ENCODE measurements around the gene AGBL4.
A peak's percentile ranks its signal among the peaks of the same experiment; 100 is the strongest.
"Not testable (repeated sequence)": the region's sequence is repeated elsewhere in the genome, so short reads cannot be mapped to it uniquely, and the experiment has no call there.

AGBL4 gene

DNA sequence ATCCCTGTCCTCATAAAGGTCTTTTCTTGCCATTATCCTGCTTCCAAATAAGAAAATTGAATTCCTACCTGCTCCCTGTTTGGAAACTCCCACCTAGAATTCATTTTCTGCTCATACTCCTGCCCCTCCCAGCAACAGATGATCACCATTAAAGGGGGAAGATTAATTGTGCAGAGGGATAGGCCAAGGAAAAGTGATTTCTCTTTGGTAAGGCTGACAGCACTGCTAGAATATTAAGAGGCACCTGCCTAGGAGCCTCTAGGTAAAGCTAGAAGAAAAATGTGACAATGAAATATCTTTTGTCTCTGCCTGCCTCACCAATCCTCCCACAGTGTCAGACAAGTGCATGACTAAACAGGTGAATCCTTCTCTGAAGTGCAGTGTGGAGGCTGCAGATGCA, 1474.8 kb downstream of the AGBL4 start:
- no peak for DNase-seq (ENCODE audit: low read depth in 3 of 3)

DNA sequence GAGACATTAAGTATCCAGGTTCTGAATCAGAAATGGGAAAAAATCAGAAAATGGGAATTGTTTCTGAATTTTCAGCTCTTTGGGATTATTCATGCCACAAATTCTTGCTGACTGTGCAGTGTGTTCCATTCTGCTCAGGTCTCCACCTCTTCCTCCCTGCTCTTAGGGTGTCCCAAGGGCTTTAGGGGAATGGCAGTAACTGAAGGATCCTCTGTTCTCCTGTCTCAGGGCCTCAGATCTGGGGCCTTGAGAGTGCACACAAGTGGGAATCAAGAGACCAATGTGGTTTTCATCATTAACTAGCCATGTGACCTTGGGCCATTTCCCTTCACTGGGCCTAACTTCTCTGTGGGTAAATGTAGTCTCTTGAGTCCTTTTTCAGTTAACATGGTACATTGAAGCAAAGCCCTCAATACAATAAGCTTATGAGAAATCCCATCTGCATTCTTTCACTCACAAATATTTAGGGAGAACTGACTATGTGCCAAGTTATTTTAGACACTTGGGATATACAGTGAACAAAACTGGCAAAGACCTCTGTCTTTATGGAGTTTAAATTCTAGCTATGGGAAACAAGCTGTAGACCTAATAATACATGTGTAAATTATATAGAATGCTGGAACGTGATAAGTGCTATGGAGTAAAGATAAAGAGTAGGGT, 1476.1 kb downstream of the AGBL4 start:
- no peak for DNase-seq (ENCODE audit: low read depth in 3 of 3)

DNA sequence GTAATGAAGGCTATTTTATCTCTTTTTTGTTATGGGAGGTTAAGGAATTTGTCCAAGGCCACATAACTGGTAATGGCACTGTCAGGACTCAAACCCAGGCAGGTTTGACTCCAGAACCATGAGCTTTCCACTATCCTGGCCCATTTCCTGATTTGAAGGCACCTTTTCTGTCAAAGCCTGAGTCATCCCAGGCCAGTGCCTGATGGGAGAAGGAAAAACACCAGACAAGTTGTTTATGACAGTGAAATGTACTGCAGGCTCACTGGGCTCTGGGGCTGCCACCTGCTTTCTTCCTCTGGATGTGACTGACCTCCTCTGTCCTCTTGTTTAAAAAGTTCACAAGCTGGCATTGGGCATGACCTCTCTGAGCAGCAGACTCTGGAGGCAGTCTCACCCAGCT, 1479.9 kb downstream of the AGBL4 start:
- DNase-seq (ENCODE audit: low read depth in 3 of 3), result no peak

DNA sequence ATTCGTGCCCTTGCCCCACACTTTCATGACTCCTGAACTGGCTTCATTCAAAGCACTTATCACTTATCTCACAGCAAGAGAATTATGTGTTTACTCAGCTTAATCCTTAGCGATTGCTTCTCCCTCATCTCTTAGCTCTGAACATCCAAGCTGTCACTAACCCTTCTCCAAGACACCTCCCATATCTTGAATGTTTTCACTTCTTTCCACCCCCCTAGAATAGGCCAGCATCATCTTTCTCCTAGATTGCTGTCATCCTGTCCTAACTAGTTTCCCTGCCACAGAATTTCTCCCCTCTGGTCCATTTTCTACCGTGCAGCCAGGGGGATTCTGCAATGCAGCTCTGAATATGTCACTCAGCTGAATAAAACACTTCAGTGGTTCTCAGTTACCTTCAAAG, 1483.2 kb downstream of the AGBL4 start:
- DNase-seq (ENCODE audit: low read depth in 3 of 3), result no peak

DNA sequence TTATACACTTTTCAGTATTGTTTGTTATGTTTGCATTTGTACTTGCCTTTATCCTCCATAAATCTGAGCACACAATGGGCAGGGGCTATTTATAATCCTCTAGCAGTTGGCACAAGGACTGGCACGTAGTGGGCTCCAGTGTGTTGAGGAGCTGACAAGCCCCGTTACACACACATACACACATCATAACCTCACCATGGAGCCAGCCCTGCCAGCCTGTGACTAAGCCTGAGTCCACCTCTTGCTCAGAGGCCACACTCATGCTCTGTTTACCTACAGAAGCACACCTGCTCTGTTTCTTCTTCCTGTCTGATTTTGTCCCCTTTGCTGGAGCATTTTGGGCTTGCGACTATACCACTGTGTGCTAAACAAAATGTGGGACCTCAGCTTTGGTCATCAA, 1487.3 kb downstream of the AGBL4 start:
- no peak for DNase-seq (ENCODE audit: low read depth in 3 of 3)

DNA sequence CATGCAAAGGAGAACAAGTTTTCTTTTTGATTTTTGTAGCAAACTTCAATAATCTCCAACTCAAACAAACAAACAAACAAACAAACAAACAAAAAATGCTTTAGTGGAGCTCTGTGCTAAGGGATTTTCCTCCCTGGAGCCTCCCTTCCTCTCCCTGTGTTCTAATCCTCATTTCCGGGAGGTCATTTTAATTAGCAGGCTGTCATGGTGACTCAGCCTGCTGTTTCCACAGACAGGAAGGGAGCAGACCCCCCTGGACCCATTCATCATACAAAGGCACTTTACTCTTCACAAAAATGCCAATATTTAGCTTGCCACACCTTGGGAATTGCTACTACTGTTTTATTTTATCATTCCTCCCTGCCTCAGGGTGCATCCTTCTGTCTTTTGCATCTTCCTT, 1490.8 kb downstream of the AGBL4 start:
- DNase-seq (ENCODE audit: low read depth in 3 of 3), result no peak

DNA sequence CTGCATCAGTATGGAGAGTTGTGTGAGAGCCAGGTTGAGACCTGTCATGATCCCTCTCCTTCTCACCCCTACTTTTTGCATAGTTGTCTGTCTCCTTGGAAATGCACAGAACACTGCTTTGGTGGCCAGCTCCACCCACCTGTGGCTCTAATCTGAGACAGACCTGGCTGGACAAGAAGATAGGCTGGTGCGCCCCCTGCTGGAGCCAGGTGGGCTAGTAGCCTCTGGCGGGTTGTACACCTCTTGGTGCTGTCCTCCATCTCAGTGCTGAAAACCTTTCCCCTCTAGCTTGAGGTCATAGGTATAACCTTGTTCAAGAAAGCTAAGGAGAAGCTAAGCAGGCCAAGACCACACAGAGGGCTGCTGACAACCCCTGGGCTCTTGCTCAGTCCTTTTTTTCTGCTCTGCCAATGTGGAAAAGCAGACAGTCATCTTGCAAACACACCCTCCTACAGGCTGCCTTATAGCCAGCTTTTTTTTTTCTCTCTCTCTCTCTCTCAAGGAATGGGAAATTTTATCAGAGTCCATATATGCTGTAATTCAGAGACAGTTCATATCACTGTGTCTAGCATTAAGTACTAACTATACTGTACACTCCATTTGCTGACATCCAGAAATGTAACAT, 1492.9 kb downstream of the AGBL4 start:
- DNase-seq (ENCODE audit: low read depth in 3 of 3), result peak in 1 of 3 experiments; percentile 35

DNA sequence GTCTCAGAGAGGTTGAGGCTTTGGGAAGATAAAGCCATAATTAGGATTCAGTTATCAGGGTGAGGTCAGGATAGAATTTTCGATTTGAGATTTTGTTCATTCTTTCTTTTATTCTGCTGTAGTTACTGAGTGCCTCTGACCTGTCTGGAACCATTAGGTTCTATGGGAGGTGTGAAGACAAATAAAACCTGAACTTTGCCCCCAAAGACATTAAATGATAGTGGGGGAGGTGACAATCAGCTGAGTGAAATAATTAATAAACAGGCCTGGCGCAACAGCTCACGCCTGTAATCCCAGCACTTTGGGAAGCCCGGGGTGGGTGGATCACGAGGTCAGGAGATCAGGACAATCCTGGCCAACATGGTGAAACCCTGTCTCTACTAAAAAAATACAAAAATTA, 1496.7 kb downstream of the AGBL4 start:
- DNase-seq (ENCODE audit: low read depth in 3 of 3), result no peak

DNA sequence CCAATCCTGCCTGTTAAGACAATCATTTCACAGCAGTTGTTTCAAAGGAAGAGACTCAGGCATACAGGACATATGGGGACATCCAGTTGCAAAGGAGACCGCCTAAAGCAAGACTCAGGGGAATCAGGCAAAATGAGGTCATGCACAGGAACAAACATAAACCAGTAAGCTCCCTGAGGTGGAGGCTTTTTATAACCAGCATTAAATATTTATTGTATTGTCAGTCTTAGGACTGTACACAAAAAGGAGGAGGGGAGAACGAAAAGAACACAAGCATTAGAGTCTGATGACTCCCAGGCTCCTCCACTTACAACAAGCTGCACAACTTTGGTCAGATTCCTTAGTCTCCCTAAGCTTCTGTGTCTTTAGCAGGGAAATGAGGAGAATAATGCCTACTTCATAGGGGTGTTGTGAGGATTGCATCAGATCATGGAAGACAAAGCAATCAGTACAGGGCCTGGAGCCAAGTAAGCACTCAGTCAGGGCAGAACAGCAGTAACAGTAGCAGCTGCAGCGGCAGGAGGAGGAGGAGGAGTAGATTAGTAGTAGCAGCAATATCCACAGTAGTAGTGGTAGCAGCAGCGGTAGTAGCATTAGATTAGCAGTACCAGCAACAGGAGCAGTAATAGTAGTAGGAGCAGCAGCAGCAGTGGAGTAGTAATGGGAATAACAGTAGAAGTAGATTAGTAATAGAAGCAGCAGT, 1497.6 kb downstream of the AGBL4 start:
- DNase-seq (ENCODE audit: low read depth in 3 of 3), result no peak

DNA sequence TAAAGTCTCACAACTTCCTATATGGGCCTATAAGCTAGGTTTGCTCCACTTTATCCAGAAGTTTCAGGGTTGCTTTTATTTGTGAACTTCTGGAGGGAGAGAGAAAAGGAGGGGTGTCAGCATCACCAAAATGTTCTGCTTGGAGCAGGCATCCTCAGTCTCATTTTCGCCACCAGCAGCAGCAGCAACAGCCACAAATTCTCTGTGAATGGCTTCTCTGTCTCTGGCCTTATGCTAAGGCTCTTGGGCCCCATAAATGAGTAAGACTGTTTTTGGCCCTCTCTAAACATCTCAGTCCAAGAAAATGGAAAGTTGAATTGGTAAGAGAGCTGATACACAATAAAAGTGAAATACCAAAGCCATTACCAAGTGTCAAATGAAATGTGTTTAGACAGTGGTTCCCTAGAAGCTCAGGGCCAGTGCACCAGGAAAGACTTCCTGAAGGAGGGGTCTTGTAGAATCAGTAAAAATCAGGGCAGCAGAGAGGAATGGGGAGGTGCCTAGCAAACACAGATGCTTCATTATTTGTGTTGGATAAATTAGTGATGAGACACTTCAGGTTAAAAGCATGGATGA, 1498.8 kb downstream of the AGBL4 start:
- DNase-seq (ENCODE audit: low read depth in 3 of 3), result no peak

DNA sequence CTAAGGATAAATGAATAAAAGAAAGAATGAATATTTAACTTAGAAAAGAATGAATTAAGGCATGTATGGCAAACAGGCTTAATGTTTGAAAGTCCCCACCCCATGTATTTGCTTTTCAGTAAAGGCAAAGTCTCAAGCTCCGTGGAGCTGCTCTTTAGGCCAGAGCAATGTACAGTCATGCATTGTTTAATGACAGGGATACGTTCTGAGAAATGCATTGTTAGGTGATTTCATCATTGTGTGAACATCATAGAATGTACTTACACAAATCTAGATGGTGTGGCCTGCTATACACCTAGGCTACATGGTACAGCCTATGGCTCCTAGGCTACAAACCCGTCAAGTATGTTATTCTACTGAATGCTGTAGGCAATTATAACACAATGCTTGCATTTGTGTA, 1500.2 kb downstream of the AGBL4 start:
- no peak for DNase-seq (ENCODE audit: low read depth in 3 of 3)

DNA sequence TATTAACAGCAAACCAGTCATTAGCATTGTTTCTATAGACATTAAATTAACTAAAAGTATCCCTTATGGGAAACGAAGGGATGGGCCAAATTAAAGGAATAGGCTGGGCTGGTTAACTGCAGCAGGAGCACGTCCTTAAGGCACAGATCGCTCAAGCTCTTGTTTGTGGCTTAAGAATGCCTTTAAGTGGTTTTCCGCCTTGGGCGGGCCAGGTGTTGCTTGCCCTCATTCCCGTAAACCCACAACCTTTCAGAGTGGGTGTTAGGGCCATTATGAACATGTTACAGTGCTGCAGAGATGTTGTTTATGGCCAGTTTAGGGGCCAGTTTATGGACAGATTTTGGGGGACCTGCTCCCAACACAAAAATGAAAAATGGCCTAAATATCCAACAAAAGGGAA, 1503.9 kb downstream of the AGBL4 start:
- DNase-seq (ENCODE audit: low read depth in 3 of 3), result not testable (repeated sequence)

DNA sequence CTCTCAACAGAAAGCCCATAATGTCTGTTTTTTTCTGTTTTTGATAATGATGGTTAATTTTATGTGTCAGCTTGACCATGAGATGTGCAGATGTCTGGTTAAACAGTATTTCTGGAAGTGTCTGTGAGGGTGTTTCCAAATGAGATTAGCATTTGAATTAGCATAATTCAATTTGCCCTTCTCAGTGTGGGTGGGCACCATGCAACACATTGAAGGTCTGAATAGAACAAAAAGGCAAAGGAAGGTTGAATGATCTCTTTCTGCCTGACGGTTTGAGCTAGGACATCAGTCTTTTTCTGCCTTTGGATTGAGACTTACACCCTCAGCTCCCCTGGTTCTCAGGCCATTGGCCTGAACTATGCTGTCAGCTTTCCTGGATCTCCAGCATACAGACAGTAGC, 1516.9 kb downstream of the AGBL4 start:
- no peak for DNase-seq (ENCODE audit: low read depth in 3 of 3)

DNA sequence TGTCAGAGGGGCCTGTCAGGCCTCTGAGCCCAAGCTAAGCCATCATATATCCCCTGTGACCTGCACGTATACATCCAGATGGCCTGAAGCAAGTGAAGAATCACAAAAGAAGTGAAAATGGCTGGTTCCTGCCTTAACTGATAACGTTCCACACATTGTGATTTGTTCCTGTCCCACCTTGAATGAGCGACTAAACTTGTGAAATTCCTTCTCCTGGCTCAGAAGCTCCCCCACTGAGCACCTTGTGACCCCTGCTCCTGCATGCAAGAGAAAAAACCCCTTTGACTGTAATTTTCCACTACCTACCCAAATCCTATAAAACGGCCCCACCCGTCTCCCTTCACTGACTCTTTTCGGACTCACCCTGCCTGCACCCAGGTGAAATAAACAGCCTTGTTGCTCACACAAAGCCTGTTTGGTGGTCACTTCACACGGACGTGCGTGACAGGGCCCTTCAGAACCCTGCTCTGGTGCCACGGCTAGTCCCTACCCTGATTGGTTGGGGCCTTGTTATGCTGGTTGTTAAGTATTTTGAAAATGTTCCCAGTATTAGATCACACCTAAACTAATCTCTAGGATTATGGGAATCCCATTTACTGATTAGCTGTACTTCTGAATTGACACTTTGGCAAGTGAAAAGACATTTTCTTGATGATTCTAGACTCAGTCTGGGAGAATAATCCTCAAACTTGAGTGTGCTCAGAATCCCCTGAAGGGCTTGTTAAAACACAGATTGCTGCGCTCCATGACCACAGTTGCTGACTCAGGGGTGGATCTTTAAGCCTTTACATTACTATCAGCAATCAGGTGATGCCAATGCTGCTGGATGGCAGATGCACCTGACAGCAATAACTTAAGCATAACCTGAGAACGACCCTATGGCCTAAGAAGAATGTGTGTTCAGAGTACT, 1523.0 kb downstream of the AGBL4 start:
- DNase-seq (ENCODE audit: low read depth in 3 of 3), result no peak

DNA sequence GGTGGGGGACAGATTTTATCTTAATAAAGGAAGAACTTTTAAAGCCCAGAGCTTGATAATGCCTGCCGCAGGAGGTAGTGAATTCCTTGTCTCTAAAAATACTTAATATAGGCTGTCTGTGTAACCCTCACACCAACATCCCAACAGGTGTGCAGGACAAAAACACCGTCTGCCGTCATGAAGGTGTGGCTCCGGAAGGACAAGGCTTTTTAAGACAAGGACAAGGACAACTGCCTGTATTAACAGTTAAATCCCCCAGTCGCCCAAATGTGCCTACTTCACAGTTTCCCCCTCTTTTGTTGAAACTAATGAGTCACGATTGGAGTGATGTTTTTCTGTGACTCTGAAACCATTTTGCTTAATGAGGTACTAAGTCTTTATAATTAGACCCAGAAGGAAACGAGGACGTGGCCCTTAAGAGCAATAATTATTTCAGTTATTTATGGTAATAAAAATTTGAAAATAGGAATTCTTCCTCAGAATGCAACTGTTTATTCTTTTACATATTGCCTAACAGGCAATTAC, 1524.5 kb downstream of the AGBL4 start:
- no peak for DNase-seq (ENCODE audit: low read depth in 3 of 3)

DNA sequence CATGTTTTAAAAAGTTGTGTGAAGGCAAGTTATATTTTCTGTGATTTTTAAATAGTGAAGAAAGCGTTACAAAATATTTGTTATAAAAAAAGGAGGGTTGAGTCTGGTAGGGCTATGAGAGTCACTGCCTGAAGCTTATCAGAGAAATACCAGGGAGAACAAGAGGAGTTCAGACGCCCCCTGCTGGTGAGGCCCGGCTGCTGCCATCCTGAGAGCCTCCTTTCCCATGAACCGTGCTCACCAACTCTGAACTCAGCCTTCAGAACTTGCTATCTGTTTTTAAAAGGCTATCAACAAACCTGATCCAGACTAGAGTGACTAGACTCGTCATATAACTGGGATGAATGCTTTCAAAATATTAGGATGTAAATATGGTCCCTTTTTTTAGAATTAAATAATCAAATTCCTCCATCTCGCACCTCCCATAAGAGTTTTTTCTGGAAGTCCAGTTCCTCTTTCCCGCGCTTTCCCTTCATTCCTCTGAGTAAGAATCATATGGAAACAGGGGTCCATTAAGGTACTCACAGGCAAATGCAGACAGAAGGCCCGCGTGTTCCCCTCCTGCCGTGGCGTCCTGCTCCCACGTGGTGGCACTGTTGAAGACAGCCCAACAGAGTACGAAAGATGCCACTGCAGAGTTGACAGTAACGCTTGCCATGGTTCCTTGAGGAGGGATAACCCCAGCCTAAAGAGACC, 1525.5 kb downstream of the AGBL4 start:
- peak; percentile 47 to 78 (median 49) for DNase-seq (ENCODE audit: low read depth in 3 of 3)

DNA sequence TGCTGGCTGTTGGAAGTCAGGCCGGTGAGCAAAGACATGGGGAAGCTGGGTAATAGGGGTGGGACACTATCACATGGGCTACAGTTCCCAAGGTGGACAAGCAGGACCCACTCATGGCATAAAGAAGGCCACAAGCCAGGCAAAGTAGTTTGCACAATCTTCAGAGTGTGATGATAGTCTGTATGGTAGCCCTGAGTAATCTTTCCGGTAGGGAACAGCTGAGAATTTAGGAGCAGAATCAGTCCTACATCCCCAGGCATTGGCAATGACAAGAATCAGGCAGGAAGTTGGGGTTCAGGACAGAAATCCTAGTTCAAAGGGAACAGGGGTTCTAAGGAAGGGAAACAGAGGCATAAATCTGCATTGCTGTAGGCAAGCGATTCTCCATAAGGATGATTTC, 1527.8 kb downstream of the AGBL4 start:
- DNase-seq (ENCODE audit: low read depth in 3 of 3), result no peak

DNA sequence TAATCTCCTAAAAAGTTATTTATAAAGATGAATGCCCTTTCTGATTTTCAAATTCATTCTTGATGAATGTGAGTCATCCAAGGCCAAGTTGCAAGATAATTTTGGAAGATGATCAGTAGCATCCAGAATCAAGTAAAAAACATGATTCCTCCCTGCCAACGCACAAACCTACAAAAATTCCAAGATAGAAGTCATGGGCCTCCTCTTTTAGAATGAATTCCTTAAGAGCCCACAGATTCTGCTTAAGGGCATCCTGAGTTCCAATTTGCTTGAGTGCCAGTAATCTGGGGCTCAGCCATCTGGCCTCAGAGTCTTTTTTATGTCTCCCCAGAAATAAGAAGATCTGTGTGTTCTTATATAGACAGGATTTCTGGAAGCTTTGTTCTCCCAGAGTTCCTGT, 1528.6 kb downstream of the AGBL4 start:
- no peak for DNase-seq (ENCODE audit: low read depth in 3 of 3)

DNA sequence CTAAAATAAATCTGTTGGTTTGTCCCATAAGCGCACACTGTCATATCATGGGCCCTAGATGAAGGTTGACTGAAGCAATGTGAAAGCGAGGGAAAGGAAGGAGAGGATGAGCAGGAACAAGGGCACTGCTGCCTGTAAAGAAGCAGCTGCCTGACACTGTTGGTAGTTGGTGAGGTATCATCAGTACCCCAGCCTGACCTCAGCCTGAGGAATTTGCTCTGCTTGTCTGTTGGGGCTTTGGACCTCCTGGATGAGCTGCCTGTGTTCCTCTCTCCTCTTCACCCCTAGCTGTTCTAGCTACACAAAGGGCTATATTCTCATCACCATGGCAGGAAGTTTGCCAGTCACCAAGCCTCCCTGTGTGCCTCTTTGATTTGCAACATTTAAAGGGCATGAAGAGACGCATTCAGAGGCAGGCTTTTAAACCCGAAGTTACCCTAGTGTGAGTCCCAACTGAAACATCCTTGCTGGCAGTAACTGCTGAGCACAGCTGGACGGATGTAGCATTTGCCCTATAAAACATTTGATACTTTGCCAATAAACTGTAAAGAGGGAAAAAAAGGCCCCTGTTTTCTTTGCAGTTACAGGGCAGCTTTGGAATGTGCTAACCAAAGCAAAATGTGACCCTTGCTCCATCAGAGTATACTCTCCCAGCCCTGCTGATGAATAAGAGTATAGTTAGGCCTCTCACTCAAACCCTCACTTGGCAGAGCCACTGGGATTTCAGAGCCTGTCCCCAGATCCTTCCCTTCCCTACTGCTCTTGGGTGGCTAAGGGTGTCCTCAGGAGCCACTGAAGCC, 1529.6 kb downstream of the AGBL4 start:
- no peak for DNase-seq (ENCODE audit: low read depth in 3 of 3)

DNA sequence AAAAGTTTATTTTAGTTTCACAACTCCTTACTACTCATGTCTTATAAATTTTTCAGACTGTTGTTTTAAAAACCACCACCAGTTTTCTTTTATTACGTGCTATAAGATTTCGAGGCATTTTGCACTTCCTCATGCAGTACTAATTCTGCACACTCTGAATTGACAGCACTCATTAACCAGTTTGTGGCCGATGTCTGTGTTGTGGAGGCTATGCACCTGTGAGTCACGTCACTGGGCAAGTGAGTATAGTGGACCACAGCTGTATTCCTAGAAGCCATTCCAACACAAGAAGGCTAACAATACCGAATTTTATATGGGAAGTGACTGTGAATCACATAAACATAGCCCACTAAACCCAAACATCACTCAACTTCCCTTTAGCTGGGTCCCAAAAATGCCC, 1530.7 kb downstream of the AGBL4 start:
- no peak for DNase-seq (ENCODE audit: low read depth in 3 of 3)

Data from stimulated activated CD4-positive, alpha-beta T cell treated with anti-CD3 and anti-CD28 coated beads, TNF-alpha, amount 100 ng/mL, for 24 hours (primary cell).